LNCaP clone FGC (cell line): ENCODE data around the gene FAM227B.

Source experiments
- DNase-seq: peaks from one replicate; pipeline ENCODE4 v3.0.0-alpha.2; 2011; ENCODE audit warnings: low read depth
- H3K4me3 ChIP-seq: 2 replicates; pipeline ENCODE4 v1.5.1; 2011; ENCODE audit warnings: mild to moderate bottlenecking, low read depth, low read length, control low read depth
- TF ChIP-seq, protein P1 (sequence below): IDR thresholded peaks from 2 replicates; pipeline ENCODE4 v1.5.1; 2012; ENCODE audit warnings: mild to moderate bottlenecking; ENCODE audit not compliant: control insufficient read depth, insufficient read depth; ENCODE audit errors: extremely low read depth

The FAM227B gene

GRCh38 chr15:49290191-49290590, 330.4 kb downstream of the FAM227B start:
- no peak overlapping the region for H3K4me3 ChIP-seq
- TF ChIP-seq, protein P1, sequence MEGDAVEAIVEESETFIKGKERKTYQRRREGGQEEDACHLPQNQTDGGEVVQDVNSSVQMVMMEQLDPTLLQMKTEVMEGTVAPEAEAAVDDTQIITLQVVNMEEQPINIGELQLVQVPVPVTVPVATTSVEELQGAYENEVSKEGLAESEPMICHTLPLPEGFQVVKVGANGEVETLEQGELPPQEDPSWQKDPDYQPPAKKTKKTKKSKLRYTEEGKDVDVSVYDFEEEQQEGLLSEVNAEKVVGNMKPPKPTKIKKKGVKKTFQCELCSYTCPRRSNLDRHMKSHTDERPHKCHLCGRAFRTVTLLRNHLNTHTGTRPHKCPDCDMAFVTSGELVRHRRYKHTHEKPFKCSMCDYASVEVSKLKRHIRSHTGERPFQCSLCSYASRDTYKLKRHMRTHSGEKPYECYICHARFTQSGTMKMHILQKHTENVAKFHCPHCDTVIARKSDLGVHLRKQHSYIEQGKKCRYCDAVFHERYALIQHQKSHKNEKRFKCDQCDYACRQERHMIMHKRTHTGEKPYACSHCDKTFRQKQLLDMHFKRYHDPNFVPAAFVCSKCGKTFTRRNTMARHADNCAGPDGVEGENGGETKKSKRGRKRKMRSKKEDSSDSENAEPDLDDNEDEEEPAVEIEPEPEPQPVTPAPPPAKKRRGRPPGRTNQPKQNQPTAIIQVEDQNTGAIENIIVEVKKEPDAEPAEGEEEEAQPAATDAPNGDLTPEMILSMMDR = no peak
- no peak for DNase-seq

GRCh38 chr15:49288391-49288790, 332.2 kb downstream of the FAM227B start:
- no peak for DNase-seq
- H3K4me3 ChIP-seq = no peak overlapping the region
- TF ChIP-seq, protein P1 = no peak

GRCh38 chr15:49287481-49287880, 333.1 kb downstream of the FAM227B start:
- DNase-seq = no peak
- TF ChIP-seq, protein P1 = no peak
- H3K4me3 ChIP-seq = no peak overlapping the region

GRCh38 chr15:49286649-49287404, 333.8 kb downstream of the FAM227B start:
- H3K4me3 ChIP-seq = no peak overlapping the region
- DNase-seq = no peak
- TF ChIP-seq, protein P1 = no peak

- H3K4me3 ChIP-seq = no peak overlapping the region
- TF ChIP-seq, protein P1 = no peak
- DNase-seq = no peak
Measured at GRCh38 chr15:49282366-49282765, 338.3 kb downstream of the FAM227B start.

DNA sequence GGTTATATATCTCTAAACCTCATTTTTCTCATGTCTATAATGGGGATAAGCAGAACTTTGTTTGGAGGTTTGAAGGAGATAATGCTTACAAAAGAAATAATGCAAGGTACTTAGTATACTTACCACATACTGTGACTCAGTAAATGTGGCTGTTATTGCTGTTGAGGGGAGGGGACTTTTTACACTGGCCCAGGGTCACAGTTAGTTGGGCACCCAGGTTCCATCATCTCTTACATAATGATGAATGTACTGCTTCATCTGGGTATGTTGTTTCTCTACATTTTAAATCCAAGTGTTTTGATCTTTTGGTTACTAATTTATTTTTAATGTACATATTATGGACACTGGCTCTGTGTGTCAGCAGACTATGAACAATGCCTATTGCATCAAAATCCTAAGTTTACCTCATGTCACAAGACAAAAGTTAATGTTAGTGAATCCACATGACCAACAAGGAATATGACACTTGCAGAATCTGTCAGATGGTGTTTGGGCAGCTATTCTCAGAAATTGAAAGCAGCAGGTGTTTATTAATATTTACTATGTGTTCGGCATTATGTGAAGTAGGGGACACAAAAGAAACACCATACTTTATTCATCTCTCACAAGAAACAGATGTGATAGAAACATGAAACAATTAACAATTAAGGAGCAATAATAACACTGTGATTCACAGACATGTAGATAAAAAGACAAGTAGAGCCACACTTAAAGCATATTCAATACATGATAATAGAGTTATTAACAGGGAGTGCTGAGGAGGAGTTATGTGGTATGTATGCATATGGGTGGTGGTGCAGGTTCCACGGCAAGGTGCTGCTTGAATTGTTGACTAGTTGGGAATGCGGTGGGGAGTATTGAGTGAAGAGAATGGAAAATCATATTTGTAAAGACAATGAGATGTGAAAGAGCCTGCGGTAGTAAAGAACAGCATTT, 340.8 kb downstream of the FAM227B start:
- TF ChIP-seq, protein P1 = no peak
- no peak overlapping the region for H3K4me3 ChIP-seq
- no peak for DNase-seq

- no peak overlapping the region for H3K4me3 ChIP-seq
- TF ChIP-seq, protein P1 = no peak
- no peak for DNase-seq
Measured at GRCh38 chr15:49278751-49279150, 341.9 kb downstream of the FAM227B start.
